A549 (cell line): Measurements from ENCODE around the gene CERS6. TPM values are rescaled to one million over a fixed set of nuclear protein-coding genes. Genes with fewer than 3 reads are reported as not detected.

ENCODE experiments used
- ATAC-seq, 2 experiments: fragments of 200-7000 bp in 1 of 2; fragments of >200 bp in 1 of 2; cut with Nextera tagmentation in 1 of 2; cut with Tn5 transposase in 1 of 2; 3 replicates each; pipeline versions ENCODE4 v1.8.0 to v1.9.1; 2018 to 2020; ENCODE audit warnings: mild to moderate bottlenecking in 1 of 2, moderate library complexity in 1 of 2
- CTCF ChIA-PET: fragments of 300-600 bp; sonication (Branson Sonifier 250); formaldehyde crosslinking; extraction: SDS; loops from one replicate; lab custom pipeline; 2021; ENCODE audit warnings: antibody characterized with exemption, inconsistent platforms; lab: Yijun Ruan, JAX
- POLR2A ChIA-PET: fragments of 350-600 bp; formaldehyde crosslinking; extraction: SDS; loops from one replicate; lab custom pipeline; 2021; ENCODE audit warnings: antibody characterized with exemption, inconsistent platforms; lab: Yijun Ruan, JAX
- DNase-seq, 2 experiments: peaks; one replicate each; pipeline versions ENCODE4 v3.0.0 to v3.0.0-alpha.2; 2011 to 2016; ENCODE audit warnings: low read depth in 1 of 2, low spot score in 1 of 2
- FAIRE-seq: peaks from 2 replicates; lab custom pipeline; 2011; peaks lifted over from hg19 to GRCh38; lab: Jason Lieb, UNC
- H3K27ac ChIP-seq, 2 experiments: fragments of >200 bp; sonication (Bioruptor Twin); formaldehyde crosslinking; 3 replicates each; pipeline ENCODE4 v1.5.1; 2016 to 2017
- H3K4me1 ChIP-seq: fragments of >200 bp; sonication (Bioruptor Twin); formaldehyde crosslinking; 3 replicates; pipeline ENCODE4 v1.6.1; 2016
- H3K4me2 ChIP-seq: fragments of >200 bp; sonication (Bioruptor Twin); formaldehyde crosslinking; 3 replicates; pipeline ENCODE4 v1.6.1; 2016
- H3K4me3 ChIP-seq: fragments of >200 bp; sonication (Bioruptor Twin); formaldehyde crosslinking; 3 replicates; pipeline ENCODE4 v1.5.1; 2016
- H3K9me3 ChIP-seq: fragments of >200 bp; sonication (Bioruptor Twin); formaldehyde crosslinking; 3 replicates; pipeline ENCODE4 v1.6.1; 2016
- CHD4 ChIP-seq: fragments of 200-600 bp; sonication (generic); IDR thresholded peaks from 2 replicates; pipeline ENCODE4 v1.6.1; 2016; ENCODE audit warnings: antibody characterized with exemption, mild to moderate bottlenecking, borderline replicate concordance
- EP300 ChIP-seq, 2 experiments: fragments of >200 bp; sonication (Bioruptor Twin); formaldehyde crosslinking; IDR thresholded peaks; 2 replicates in 1 of 2; 3 replicates in 1 of 2; pipeline ENCODE4 v1.6.1; 2016 to 2017
- ESRRA ChIP-seq: fragments of 150-350 bp; IDR thresholded peaks from 2 replicates; pipeline ENCODE4 v1.6.1; 2014; ENCODE audit warnings: mild to moderate bottlenecking, low read length, borderline replicate concordance
- GATA3 ChIP-seq: IDR thresholded peaks from 2 replicates; pipeline ENCODE4 v1.6.1; 2012; ENCODE audit warnings: borderline replicate concordance
- HEYL ChIP-seq: fragments of 250-450 bp; sonication (Bioruptor Pico); IDR thresholded peaks from 2 replicates; pipeline ENCODE4 v1.8.0; 2021; ENCODE audit warnings: mild to moderate bottlenecking, moderate library complexity
- HOXA7 ChIP-seq: fragments of 250-450 bp; sonication (Bioruptor Pico); IDR thresholded peaks from 2 replicates; pipeline ENCODE4 v1.5.0; 2020; ENCODE audit warnings: mild to moderate bottlenecking, moderate library complexity
- MAFK ChIP-seq: fragments of 450-650 bp; IDR thresholded peaks from 2 replicates; pipeline ENCODE4 v1.6.1; 2014; ENCODE audit not compliant: partially characterized antibody
- MAZ ChIP-seq: fragments of 150-350 bp; IDR thresholded peaks from 2 replicates; pipeline ENCODE4 v1.6.1; 2014; ENCODE audit warnings: antibody characterized with exemption, low read depth, low read length, borderline replicate concordance
- PHF8 ChIP-seq: fragments of 200-600 bp; sonication (generic); IDR thresholded peaks from 2 replicates; pipeline ENCODE4 v1.6.1; 2016; ENCODE audit warnings: low read depth, mild to moderate bottlenecking, antibody characterized with exemption, moderate library complexity, borderline replicate concordance
- RAD21 ChIP-seq, 2 experiments: fragments of >200 bp in 1 of 2; sonication (Bioruptor Twin) in 1 of 2; formaldehyde crosslinking in 1 of 2; IDR thresholded peaks in 1 of 2; conservative IDR thresholded peaks in 1 of 2; 2 replicates in 1 of 2; 3 replicates in 1 of 2; pipeline ENCODE4 v1.6.1; 2012 to 2018; ENCODE audit warnings: inconsistent platforms in 1 of 2
- RFX5 ChIP-seq: fragments of 450-650 bp; IDR thresholded peaks from 2 replicates; pipeline ENCODE4 v1.7.1; 2014; ENCODE audit warnings: antibody characterized with exemption, mild to moderate bottlenecking, moderate library complexity
- RNF2 ChIP-seq: fragments of 200-600 bp; sonication (generic); IDR thresholded peaks from 2 replicates; pipeline ENCODE4 v1.6.1; 2016; ENCODE audit warnings: low read depth, mild to moderate bottlenecking, antibody characterized with exemption, moderate library complexity, borderline replicate concordance
- whole genome bisulfite sequencing: methylation state at CpG from one replicate; pipeline ENCODE4 v1.1.6; 2017; ENCODE audit errors: missing lambda C conversion rate; 5-methylcytosine and 5-hydroxymethylcytosine counted together
- polyA plus RNA-seq, 4 experiments: library from polyadenylated mRNA; depleted of rRNA in 3 of 4; stranded (reverse); fragments of >200 nt; fragmentation: RNase III in 1 of 4; extraction: RNeasy Plus Mini Kit Qiagen cat#74134 plus additional on column Dnase treatment in 1 of 4; gene quantifications; 2 replicates in 3 of 4; 3 replicates in 1 of 4; pipeline ENCODE4 v1.2.3, GENCODE V29; 2011 to 2017
- TF ChIP-seq, protein P1 (sequence below): fragments of 150-350 bp; IDR thresholded peaks from 2 replicates; pipeline ENCODE4 v1.6.1; 2014; ENCODE audit warnings: low read depth, mild to moderate bottlenecking, low read length
- TF ChIP-seq, protein P2 (sequence below): fragments of 250-450 bp; sonication (Bioruptor Pico); IDR thresholded peaks from 2 replicates; pipeline ENCODE4 v1.5.0; 2020; ENCODE audit warnings: low read depth, mild to moderate bottlenecking, moderate library complexity
- TF ChIP-seq, protein P3 (sequence below): fragments of 200-600 bp; sonication (generic); IDR thresholded peaks from 2 replicates; pipeline ENCODE4 v1.6.1; 2016; ENCODE audit warnings: antibody characterized with exemption, mild to moderate bottlenecking, moderate library complexity
- TF ChIP-seq, protein P4 (sequence below): fragments of >200 bp; sonication (Bioruptor Twin); formaldehyde crosslinking; IDR thresholded peaks from 2 replicates; pipeline ENCODE4 v1.6.1; 2016

Gene CERS6
- polyA plus RNA-seq, 2 of the 4 experiments (the other 2 are of a cell fraction): 12.0 to 16.9 TPM

DNA sequence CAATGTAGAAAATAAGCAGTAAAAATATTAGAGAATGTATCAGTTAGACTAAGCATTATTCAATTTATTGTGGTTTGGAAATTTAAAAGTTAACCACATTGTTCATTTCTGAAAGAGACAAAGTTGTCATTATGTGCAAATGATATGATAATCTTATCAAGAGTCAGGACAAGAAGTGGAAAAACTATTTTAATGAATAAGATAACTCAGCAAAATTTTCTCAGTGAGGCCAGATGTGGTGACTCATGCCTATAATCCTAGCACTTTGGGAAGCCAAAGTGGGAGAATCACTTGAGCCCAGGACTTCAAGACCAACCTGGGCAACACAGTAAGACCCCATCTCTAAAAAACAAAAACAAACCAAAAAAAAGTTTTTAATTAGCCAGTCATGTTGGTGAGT is 39.5 kb upstream of the CERS6 start:
- Histone ChIP-seq H3K4me2 (no peak overlapping the region), H3K4me1 (no peaks in the 10 kb centered on the region), H3K4me3 (no peak overlapping the region), H3K9me3 (0 out of 3 replicates have a peak, but pooled peaks cover 4% of the 10 kb centered on the region), H3K27ac (no peak overlapping the region)
- no peak for DNase-seq
- ATAC-seq: no peak
- ChIA-PET CTCF (no interaction called here), POLR2A (no interaction called here)
- TF ChIP-seq, protein P1, sequence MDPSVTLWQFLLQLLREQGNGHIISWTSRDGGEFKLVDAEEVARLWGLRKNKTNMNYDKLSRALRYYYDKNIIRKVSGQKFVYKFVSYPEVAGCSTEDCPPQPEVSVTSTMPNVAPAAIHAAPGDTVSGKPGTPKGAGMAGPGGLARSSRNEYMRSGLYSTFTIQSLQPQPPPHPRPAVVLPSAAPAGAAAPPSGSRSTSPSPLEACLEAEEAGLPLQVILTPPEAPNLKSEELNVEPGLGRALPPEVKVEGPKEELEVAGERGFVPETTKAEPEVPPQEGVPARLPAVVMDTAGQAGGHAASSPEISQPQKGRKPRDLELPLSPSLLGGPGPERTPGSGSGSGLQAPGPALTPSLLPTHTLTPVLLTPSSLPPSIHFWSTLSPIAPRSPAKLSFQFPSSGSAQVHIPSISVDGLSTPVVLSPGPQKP: no peak
- TF ChIP-seq MAFK: peak; percentile 55
- no peak for FAIRE-seq

DNA sequence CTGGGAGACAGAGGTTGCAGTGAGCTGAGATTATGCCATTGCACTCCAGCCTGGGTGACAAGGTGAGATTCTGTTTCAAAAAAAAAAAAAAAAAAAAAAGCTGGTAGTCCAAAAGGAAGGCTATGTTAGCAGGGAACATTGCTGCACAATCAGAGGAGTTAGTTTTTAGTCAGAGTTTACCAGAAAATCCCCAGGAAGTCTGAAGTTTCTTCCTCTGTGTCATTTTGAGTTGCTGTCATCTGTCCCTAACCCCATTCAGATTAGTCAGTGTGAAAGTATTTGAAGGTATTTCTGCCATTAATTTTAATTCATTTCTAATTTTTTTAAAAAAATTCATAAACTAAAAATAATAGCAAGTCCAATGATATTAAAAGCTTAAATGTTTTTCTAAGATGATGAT is 33.5 kb upstream of the CERS6 start:
- DNase-seq (no peak), FAIRE-seq (no peak)
- CTCF ChIA-PET: no interaction called here

DNA sequence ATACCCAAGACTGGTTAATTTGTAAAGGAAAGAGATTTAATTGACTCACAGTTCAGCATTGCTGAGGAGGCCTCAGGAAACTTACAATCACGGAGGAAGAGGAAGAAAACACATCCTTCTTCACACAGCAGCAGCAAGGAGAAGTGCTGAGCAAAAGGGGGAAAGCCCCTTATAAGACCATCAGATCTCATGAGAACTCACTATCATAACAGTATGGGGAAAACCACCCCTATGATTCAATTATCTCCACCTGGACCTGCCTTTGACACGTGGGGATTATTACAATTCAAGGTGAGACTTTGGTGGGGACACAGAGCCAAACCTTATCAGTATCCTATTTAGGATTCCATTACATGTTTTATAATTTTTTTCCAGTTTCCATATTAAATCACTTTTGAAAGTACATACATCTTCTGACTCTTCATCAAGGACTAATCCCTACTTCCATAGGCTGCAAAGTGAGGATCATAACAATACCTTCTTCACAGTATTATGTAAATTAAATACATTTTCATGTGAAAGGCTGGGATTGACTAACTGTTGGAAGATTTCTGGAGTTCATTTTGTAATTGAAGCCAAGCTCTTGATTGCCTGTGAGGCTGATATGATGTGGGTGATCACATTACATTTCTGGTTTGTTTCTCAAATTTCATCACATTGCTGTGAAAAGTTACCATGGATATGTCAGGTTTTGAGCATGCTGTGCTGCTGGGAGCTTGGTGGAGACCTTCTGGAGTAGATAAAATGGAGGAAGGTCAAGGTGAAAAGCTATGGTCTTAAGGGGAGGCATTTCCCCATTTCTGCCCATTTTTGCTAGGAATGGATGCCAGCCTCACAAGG is 31.7 kb upstream of the CERS6 start:
- ATAC-seq: no peak
- FAIRE-seq: no peak
- H3K27ac ChIP-seq: no peak overlapping the region
- no peaks in the 10 kb centered on the region for H3K4me1 ChIP-seq
- no peak overlapping the region for H3K4me2 ChIP-seq
- H3K4me3 ChIP-seq: no peak overlapping the region
- DNase-seq: no peak
- ChIA-PET CTCF (no interaction called here), POLR2A (no interaction called here)
- no peaks in the 10 kb centered on the region for H3K9me3 ChIP-seq
- WGBS: 2% methylated on average over 2 of the region's 2 CpGs
- TF ChIP-seq ESRRA (no peak), RAD21 (conservative IDR thresholded peaks at IDR 0.05 in 1 of 2, IDR thresholded peaks at IDR 0.05 in 1 of 2) (no peak), RFX5 (no peak)
- TF ChIP-seq, protein P2, sequence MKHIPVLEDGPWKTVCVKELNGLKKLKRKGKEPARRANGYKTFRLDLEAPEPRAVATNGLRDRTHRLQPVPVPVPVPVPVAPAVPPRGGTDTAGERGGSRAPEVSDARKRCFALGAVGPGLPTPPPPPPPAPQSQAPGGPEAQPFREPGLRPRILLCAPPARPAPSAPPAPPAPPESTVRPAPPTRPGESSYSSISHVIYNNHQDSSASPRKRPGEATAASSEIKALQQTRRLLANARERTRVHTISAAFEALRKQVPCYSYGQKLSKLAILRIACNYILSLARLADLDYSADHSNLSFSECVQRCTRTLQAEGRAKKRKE (CRISPR knock-in tag): no peak
- TF ChIP-seq, protein P3, sequence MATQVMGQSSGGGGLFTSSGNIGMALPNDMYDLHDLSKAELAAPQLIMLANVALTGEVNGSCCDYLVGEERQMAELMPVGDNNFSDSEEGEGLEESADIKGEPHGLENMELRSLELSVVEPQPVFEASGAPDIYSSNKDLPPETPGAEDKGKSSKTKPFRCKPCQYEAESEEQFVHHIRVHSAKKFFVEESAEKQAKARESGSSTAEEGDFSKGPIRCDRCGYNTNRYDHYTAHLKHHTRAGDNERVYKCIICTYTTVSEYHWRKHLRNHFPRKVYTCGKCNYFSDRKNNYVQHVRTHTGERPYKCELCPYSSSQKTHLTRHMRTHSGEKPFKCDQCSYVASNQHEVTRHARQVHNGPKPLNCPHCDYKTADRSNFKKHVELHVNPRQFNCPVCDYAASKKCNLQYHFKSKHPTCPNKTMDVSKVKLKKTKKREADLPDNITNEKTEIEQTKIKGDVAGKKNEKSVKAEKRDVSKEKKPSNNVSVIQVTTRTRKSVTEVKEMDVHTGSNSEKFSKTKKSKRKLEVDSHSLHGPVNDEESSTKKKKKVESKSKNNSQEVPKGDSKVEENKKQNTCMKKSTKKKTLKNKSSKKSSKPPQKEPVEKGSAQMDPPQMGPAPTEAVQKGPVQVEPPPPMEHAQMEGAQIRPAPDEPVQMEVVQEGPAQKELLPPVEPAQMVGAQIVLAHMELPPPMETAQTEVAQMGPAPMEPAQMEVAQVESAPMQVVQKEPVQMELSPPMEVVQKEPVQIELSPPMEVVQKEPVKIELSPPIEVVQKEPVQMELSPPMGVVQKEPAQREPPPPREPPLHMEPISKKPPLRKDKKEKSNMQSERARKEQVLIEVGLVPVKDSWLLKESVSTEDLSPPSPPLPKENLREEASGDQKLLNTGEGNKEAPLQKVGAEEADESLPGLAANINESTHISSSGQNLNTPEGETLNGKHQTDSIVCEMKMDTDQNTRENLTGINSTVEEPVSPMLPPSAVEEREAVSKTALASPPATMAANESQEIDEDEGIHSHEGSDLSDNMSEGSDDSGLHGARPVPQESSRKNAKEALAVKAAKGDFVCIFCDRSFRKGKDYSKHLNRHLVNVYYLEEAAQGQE: no peak

More for the DNA sequence above, 33.5 kb upstream of the CERS6 start:
- no peak for ATAC-seq
- Histone ChIP-seq H3K4me2 (no peak overlapping the region), H3K9me3 (no peaks in the 10 kb centered on the region), H3K4me1 (no peaks in the 10 kb centered on the region), H3K27ac (no peak overlapping the region), H3K4me3 (no peak overlapping the region)
- TF ChIP-seq CHD4 (no peak), PHF8 (no peak), MAFK (no peak), MAZ (no peak), RNF2 (no peak), HEYL (CRISPR knock-in tag) (no peak), GATA3 (no peak), HOXA7 (no peak), EP300 (IDR thresholded peaks at IDR 0.05) (no peak)
- TF ChIP-seq, protein P4, sequence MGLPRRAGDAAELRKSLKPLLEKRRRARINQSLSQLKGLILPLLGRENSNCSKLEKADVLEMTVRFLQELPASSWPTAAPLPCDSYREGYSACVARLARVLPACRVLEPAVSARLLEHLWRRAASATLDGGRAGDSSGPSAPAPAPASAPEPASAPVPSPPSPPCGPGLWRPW: no peak
- POLR2A ChIA-PET: no interaction called here
